HCT116 (cell line): ENCODE measurements around the gene EMC1. TPM values are rescaled to one million over a fixed set of nuclear protein-coding genes. Genes with fewer than 3 reads are reported as not detected.

Experiments used
- ATAC-seq: fragments of 200-7000 bp; cut with Tn5 transposase; 2 replicates; pipeline ENCODE4 v1.9.1; 2020; ENCODE audit warnings: mild to moderate bottlenecking, moderate library complexity
- BruUV-seq: library from RNA; stranded (reverse); fragments of 400-500 nt; replicated peaks from 2 replicates; lab custom pipeline; 2021; lab: Mats Ljungman, UMichigan
- CTCF ChIA-PET: fragments of 300-600 bp; sonication (Branson Sonifier 250); formaldehyde crosslinking; loops from one replicate; lab custom pipeline; 2021; ENCODE audit warnings: antibody characterized with exemption; lab: Charles Lee
- POLR2A ChIA-PET: fragments of 300-600, 350-600 bp; sonication (Branson Sonifier 250); formaldehyde crosslinking; loops from one replicate; lab custom pipeline; 2021; ENCODE audit warnings: antibody characterized with exemption; lab: Charles Lee
- RAD21 ChIA-PET, 2 experiments: fragments of 300-600 bp; sonication (Branson Sonifier 250); formaldehyde crosslinking; loops; one replicate each; lab custom pipeline; 2023; ENCODE audit warnings: low total read pairs in 2 of 2; ENCODE audit not compliant: uncharacterized antibody in 2 of 2, unreplicated experiment in 2 of 2, low non-redundant PET in 1 of 2; lab: Charles Lee
- DNase-seq: peaks from one replicate; pipeline ENCODE4 v3.0.0-alpha.2; 2010; ENCODE audit warnings: low read depth, low spot score
- H2AFZ ChIP-seq: fragments of 200-600 bp; shearing (Covaris generic), sonication (generic); 2 replicates; pipeline ENCODE4 v1.6.1; 2017; ENCODE audit warnings: low read depth, mixed run types, mixed read lengths, antibody characterized with exemption, low read length; ENCODE audit not compliant: poor library complexity, severe bottlenecking
- H3K27ac ChIP-seq: 2 replicates; pipeline ENCODE4 v1.5.1; 2012; ENCODE audit warnings: low read depth, low read length
- H3K27me3 ChIP-seq: fragments of 200-600 bp; sonication (generic); 2 replicates; pipeline ENCODE4 v1.6.1; 2016; ENCODE audit warnings: mixed run types, low read length, mixed read lengths; ENCODE audit not compliant: insufficient read depth
- H3K36me3 ChIP-seq, 2 experiments: fragments of 200-500 bp in 1 of 2; fragments of 200-600 bp in 1 of 2; sonication (Bioruptor generic) in 1 of 2; sonication (generic) in 1 of 2; 2 replicates each; pipeline versions ENCODE4 v1.5.1 to v1.6.1; 2014 to 2016; ENCODE audit warnings: low read length in 2 of 2, inconsistent platforms in 1 of 2, mixed read lengths in 1 of 2, mixed run types in 1 of 2; ENCODE audit not compliant: insufficient read depth in 2 of 2, control insufficient read depth in 1 of 2
- H3K4me1 ChIP-seq, 2 experiments: fragments of 200-600 bp in 1 of 2; sonication (generic) in 1 of 2; 2 replicates each; pipeline versions ENCODE4 v1.5.1 to v1.6.1; 2012 to 2017; ENCODE audit warnings: low read length in 2 of 2, inconsistent platforms in 1 of 2, mild to moderate bottlenecking in 1 of 2, mixed read lengths in 1 of 2, mixed run types in 1 of 2, moderate library complexity in 1 of 2; ENCODE audit not compliant: insufficient read depth in 2 of 2, control insufficient read depth in 1 of 2
- H3K4me2 ChIP-seq: fragments of 200-600 bp; sonication (generic); 2 replicates; pipeline ENCODE4 v1.6.1; 2017; ENCODE audit warnings: mixed run types, low read length, mixed read lengths
- H3K4me3 ChIP-seq, 2 experiments: fragments of 200-600 bp in 1 of 2; sonication (generic) in 1 of 2; replicated peaks in 1 of 2; 2 replicates each; pipeline ENCODE4 v1.5.1; 2011 to 2016; ENCODE audit warnings: low read length in 2 of 2, control low read depth in 1 of 2, low read depth in 1 of 2, mild to moderate bottlenecking in 1 of 2, mixed read lengths in 1 of 2, mixed run types in 1 of 2
- H3K79me2 ChIP-seq: fragments of 200-600 bp; sonication (generic); 2 replicates; pipeline ENCODE4 v1.6.1; 2017; ENCODE audit warnings: mild to moderate bottlenecking, mixed run types, low read length, moderate library complexity, mixed read lengths; ENCODE audit not compliant: insufficient read depth
- H3K9ac ChIP-seq: fragments of 200-600 bp; sonication (generic); 2 replicates; pipeline ENCODE4 v1.6.1; 2016; ENCODE audit warnings: low read length, mixed read lengths
- H3K9me2 ChIP-seq: fragments of 200-600 bp; sonication (generic), shearing (Covaris generic); 2 replicates; pipeline ENCODE4 v1.6.1; 2017; ENCODE audit warnings: mixed run types, mild to moderate bottlenecking, moderate library complexity; ENCODE audit not compliant: insufficient read depth
- H3K9me3 ChIP-seq, 2 experiments: fragments of 200-500 bp in 1 of 2; fragments of 200-600 bp in 1 of 2; sonication (Bioruptor generic) in 1 of 2; sonication (generic) in 1 of 2; 2 replicates each; pipeline ENCODE4 v1.6.1; 2014 to 2017; ENCODE audit warnings: low read length in 2 of 2, mixed read lengths in 2 of 2, inconsistent platforms in 1 of 2, low read depth in 1 of 2, mild to moderate bottlenecking in 1 of 2, mixed run types in 1 of 2, moderate library complexity in 1 of 2; ENCODE audit not compliant: control insufficient read depth in 1 of 2, insufficient read depth in 1 of 2
- H4K20me1 ChIP-seq: fragments of 200-600 bp; sonication (generic), shearing (Covaris generic); 2 replicates; pipeline ENCODE4 v1.6.1; 2017; ENCODE audit warnings: mixed run types, mild to moderate bottlenecking, moderate library complexity; ENCODE audit not compliant: insufficient read depth
- CBX3 ChIP-seq: IDR thresholded peaks from 2 replicates; pipeline ENCODE4 v1.6.1; 2012; ENCODE audit warnings: low read depth
- EGR1 ChIP-seq: IDR thresholded peaks from 2 replicates; pipeline ENCODE4 v1.6.1; 2012; ENCODE audit warnings: low read depth
- EZH2 ChIP-seq: fragments of 200-600 bp; sonication (generic); IDR thresholded peaks from 2 replicates; pipeline ENCODE4 v1.6.1; 2017; ENCODE audit warnings: antibody characterized with exemption, mixed run types
- EZH2phosphoT487 ChIP-seq: fragments of 200-600 bp; IDR thresholded peaks from 2 replicates; pipeline ENCODE4 v1.6.1; 2018; ENCODE audit warnings: antibody characterized with exemption, borderline replicate concordance
- JUND ChIP-seq: IDR thresholded peaks from 2 replicates; pipeline ENCODE4 v1.6.1; 2012
- POLR2AphosphoS5 ChIP-seq: IDR thresholded peaks from 2 replicates; pipeline ENCODE4 v1.6.1; 2011; ENCODE audit warnings: mild to moderate bottlenecking, low read depth, low read length, moderate library complexity
- RAD21 ChIP-seq: IDR thresholded peaks from 2 replicates; pipeline ENCODE4 v1.6.1; 2012; ENCODE audit warnings: low read depth, mild to moderate bottlenecking
- SIN3A ChIP-seq: IDR thresholded peaks from 2 replicates; pipeline ENCODE4 v1.6.1; 2012; ENCODE audit warnings: low read depth
- SP1 ChIP-seq: IDR thresholded peaks from 2 replicates; pipeline ENCODE4 v1.6.1; 2012; ENCODE audit warnings: low read depth
- SRF ChIP-seq: IDR thresholded peaks from 2 replicates; pipeline ENCODE4 v1.6.1; 2012; ENCODE audit warnings: low read depth
- TCF7L2 ChIP-seq: IDR thresholded peaks from 2 replicates; pipeline ENCODE4 v1.7.0; 2011; ENCODE audit warnings: borderline replicate concordance, inconsistent platforms; ENCODE audit not compliant: insufficient read depth, insufficient read length; ENCODE audit errors: extremely low read depth
- ZFX ChIP-seq: fragments of 450-650 bp; IDR thresholded peaks from 2 replicates; pipeline ENCODE4 v1.6.1; 2017
- ZNF274 ChIP-seq: fragments of 200-500 bp; sonication (Bioruptor generic); IDR thresholded peaks from 2 replicates; pipeline ENCODE4 v1.6.1; 2014; ENCODE audit warnings: mild to moderate bottlenecking, low read depth, low read length, inconsistent platforms
- intact Hi-C: fragments of 100-400 bp; cut with micrococcal nuclease; formaldehyde crosslinking; loops from 2 replicates; pipeline ENCODE4 v1.10.0; 2022
- total RNA-seq: library from RNA; stranded (reverse); gene quantifications from one replicate; pipeline ENCODE4 v1.2.1, GENCODE V29; 2021; ENCODE audit not compliant: unreplicated experiment
- TF ChIP-seq, protein P1 (sequence below), 3 experiments: fragments of 200-600 bp in 1 of 3; sonication (generic) in 1 of 3; IDR thresholded peaks in 2 of 3; conservative IDR thresholded peaks in 1 of 3; 2 replicates each; pipeline ENCODE4 v1.5.1; 2012 to 2017; ENCODE audit warnings: low read depth in 2 of 3, low read length in 2 of 3, antibody characterized with exemption in 1 of 3, borderline replicate concordance in 1 of 3, control low read depth in 1 of 3, mild to moderate bottlenecking in 1 of 3, mixed read lengths in 1 of 3, mixed run types in 1 of 3, moderate library complexity in 1 of 3; ENCODE audit not compliant: insufficient read depth in 1 of 3
- TF ChIP-seq, protein P2 (sequence below): IDR thresholded peaks from 2 replicates; pipeline ENCODE4 v1.6.1; 2012
- TF ChIP-seq, protein P3 (sequence below): IDR thresholded peaks from 2 replicates; pipeline ENCODE4 v1.6.1; 2011; ENCODE audit warnings: mild to moderate bottlenecking, low read length, moderate library complexity; ENCODE audit not compliant: insufficient replicate concordance; ENCODE audit errors: extremely low read depth

The EMC1 gene
- total RNA-seq, 1 experiment from 2014 or later = 66.6 TPM

GRCh38 chr1:19203440-19203839 is 47.9 kb downstream of the EMC1 start (continued):
- TF ChIP-seq JUND (no peak), EZH2phosphoT487 (no peak), ZNF274 (no peak), RAD21 (no peak), CBX3 (no peak), SP1 (no peak), POLR2AphosphoS5 (no peak)
- TF ChIP-seq, protein P1, sequence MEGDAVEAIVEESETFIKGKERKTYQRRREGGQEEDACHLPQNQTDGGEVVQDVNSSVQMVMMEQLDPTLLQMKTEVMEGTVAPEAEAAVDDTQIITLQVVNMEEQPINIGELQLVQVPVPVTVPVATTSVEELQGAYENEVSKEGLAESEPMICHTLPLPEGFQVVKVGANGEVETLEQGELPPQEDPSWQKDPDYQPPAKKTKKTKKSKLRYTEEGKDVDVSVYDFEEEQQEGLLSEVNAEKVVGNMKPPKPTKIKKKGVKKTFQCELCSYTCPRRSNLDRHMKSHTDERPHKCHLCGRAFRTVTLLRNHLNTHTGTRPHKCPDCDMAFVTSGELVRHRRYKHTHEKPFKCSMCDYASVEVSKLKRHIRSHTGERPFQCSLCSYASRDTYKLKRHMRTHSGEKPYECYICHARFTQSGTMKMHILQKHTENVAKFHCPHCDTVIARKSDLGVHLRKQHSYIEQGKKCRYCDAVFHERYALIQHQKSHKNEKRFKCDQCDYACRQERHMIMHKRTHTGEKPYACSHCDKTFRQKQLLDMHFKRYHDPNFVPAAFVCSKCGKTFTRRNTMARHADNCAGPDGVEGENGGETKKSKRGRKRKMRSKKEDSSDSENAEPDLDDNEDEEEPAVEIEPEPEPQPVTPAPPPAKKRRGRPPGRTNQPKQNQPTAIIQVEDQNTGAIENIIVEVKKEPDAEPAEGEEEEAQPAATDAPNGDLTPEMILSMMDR (IDR thresholded peaks at IDR 0.05 in 2 of 3, conservative IDR thresholded peaks at IDR 0.05 in 1 of 3; ENCODE audit: borderline replicate concordance in 1 of 3, insufficient read depth in 1 of 3, low read depth in 2 of 3, low read length in 2 of 3) = no peak
- TF ChIP-seq, protein P2, sequence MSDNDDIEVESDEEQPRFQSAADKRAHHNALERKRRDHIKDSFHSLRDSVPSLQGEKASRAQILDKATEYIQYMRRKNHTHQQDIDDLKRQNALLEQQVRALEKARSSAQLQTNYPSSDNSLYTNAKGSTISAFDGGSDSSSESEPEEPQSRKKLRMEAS = no peak

DNA sequence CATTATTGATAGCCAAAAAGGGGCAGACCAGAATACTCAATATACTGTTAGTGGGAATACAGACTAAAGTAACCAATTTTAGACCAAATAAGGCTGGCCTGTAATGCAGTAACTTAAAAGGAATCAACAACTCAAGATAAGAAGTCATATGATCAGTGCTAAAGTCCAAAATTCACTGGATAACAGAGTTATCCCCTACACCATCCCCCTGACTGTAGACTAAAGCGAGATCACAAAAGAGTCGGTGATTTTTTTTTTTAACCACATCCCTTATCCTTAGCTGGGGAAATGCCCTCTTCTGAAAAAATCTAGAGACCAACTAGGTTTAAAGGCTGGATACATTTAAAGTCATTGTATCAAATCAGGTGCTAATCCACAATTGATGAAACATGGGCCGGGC is 48.9 kb downstream of the EMC1 start:
- Histone ChIP-seq H3K9me2 (no peaks in the 10 kb centered on the region), H3K36me3 (peaks cover 23 to 27% of the 10 kb centered on the region in 2 experiments; a peak in 3 of 4 replicates), H3K27ac (no peak overlapping the region), H3K4me1 (peaks cover 0 to 4% of the 10 kb centered on the region in 2 experiments; a peak in 2 of 4 replicates), H3K27me3 (no peaks in the 10 kb centered on the region), H2AFZ (no peak overlapping the region), H3K4me3 (no peak overlapping the region), H4K20me1 (no peaks in the 10 kb centered on the region; the same call in 1 of the 2 replicates), H3K9ac (no peak overlapping the region), H3K9me3 (no peaks in the 10 kb centered on the region), H3K79me2 (peaks cover 92% of the 10 kb centered on the region), H3K4me2 (no peak overlapping the region)
- intact Hi-C loops = no loop called here
- ChIA-PET CTCF (no interaction called here), RAD21 (no interaction called here), POLR2A (no interaction called here)
- no peak for TF ChIP-seq ZFX
- no peak for TF ChIP-seq SIN3A
- no peak for TF ChIP-seq SRF
- no peak for TF ChIP-seq EGR1
- no peak for TF ChIP-seq EZH2
- TF ChIP-seq, protein P3, sequence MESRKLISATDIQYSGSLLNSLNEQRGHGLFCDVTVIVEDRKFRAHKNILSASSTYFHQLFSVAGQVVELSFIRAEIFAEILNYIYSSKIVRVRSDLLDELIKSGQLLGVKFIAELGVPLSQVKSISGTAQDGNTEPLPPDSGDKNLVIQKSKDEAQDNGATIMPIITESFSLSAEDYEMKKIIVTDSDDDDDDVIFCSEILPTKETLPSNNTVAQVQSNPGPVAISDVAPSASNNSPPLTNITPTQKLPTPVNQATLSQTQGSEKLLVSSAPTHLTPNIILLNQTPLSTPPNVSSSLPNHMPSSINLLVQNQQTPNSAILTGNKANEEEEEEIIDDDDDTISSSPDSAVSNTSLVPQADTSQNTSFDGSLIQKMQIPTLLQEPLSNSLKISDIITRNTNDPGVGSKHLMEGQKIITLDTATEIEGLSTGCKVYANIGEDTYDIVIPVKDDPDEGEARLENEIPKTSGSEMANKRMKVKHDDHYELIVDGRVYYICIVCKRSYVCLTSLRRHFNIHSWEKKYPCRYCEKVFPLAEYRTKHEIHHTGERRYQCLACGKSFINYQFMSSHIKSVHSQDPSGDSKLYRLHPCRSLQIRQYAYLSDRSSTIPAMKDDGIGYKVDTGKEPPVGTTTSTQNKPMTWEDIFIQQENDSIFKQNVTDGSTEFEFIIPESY = no peak
- no peak for TF ChIP-seq TCF7L2
- no peak for TF ChIP-seq JUND
- ATAC-seq (no peak), DNase-seq (no peak)
- BruUV-seq = no TSS peak
